Gastroesophageal sphincter (tissue), 4 donors: ENCODE results near the gene YLPM1. TPM values are rescaled to one million over a fixed set of nuclear protein-coding genes. Genes with fewer than 3 reads are reported as not detected.

Experiments
- ATAC-seq: fragments of 150-250 bp; one replicate; pipeline ENCODE4 v1.9.1; 2016; ENCODE audit warnings: mild to moderate bottlenecking, moderate library complexity
- H3K27ac ChIP-seq, 4 donors: fragments of 200-600 bp; sonication (generic) in 3 of 4; 1 replicate in 3 of 4; 2 replicates in 1 of 4; pipeline ENCODE4 v1.5.1; 2016 to 2019
- H3K27me3 ChIP-seq: fragments of 200-600 bp; sonication (generic); one replicate; pipeline ENCODE4 v1.5.1; 2019
- H3K36me3 ChIP-seq, 2 donors: fragments of 200-600 bp; sonication (generic); one replicate each; pipeline ENCODE4 v1.5.1; 2019; ENCODE audit warnings: control low read depth in 1 of 2
- H3K4me1 ChIP-seq, 3 donors: fragments of 200-600 bp; sonication (generic); 1 replicate in 2 of 3; 2 replicates in 1 of 3; pipeline ENCODE4 v1.5.1; 2016 to 2019; ENCODE audit warnings: control low read depth in 2 of 3
- H3K4me3 ChIP-seq, 2 donors: fragments of 200-600 bp; sonication (generic); one replicate each; pipeline ENCODE4 v1.5.1; 2019; ENCODE audit warnings: mild to moderate bottlenecking in 1 of 2, moderate library complexity in 1 of 2
- H3K9me3 ChIP-seq, 3 donors: fragments of 200-600 bp; sonication (generic); one replicate each; pipeline ENCODE4 v1.5.1; 2017 to 2019; ENCODE audit warnings: control low read depth in 2 of 3
- CTCF ChIP-seq, 4 experiments: fragments of 200-600 bp in 2 of 4; fragments of 450-650 bp in 2 of 4; sonication (generic) in 1 of 4; IDR thresholded peaks; one replicate each; pipeline ENCODE4 v1.5.1; 2017 to 2019; ENCODE audit warnings: antibody characterized with exemption in 4 of 4, mild to moderate bottlenecking in 2 of 4, moderate library complexity in 2 of 4
- EP300 ChIP-seq: sonication (generic); formaldehyde crosslinking; IDR thresholded peaks from one replicate; pipeline ENCODE4 v1.6.1; 2017; ENCODE audit warnings: antibody characterized with exemption, mild to moderate bottlenecking
- POLR2A ChIP-seq, 2 donors: fragments of 450-650 bp; IDR thresholded peaks; one replicate each; pipeline ENCODE4 v1.6.1; 2017; ENCODE audit warnings: antibody characterized with exemption in 2 of 2, mild to moderate bottlenecking in 2 of 2, moderate library complexity in 1 of 2
- POLR2AphosphoS5 ChIP-seq: sonication (generic); formaldehyde crosslinking; IDR thresholded peaks from one replicate; pipeline ENCODE4 v1.6.1; 2017; ENCODE audit warnings: antibody characterized with exemption
- WGBS, 2 donors: methylation state at CpG; one replicate each; pipeline ENCODE4 v1.1.5; 2018; ENCODE audit warnings: low coverage in 1 of 2; 5-methylcytosine and 5-hydroxymethylcytosine counted together
- total RNA-seq, 4 donors: library from RNA; depleted of rRNA; stranded (reverse); fragments of >200 nt; gene quantifications; one replicate each; pipeline ENCODE4 v1.1.0, GENCODE V29; 2016

The YLPM1 gene
- total RNA-seq, 4 donors from 2014 or later: 23.3 to 54.8 (median 44.7) TPM

DNA sequence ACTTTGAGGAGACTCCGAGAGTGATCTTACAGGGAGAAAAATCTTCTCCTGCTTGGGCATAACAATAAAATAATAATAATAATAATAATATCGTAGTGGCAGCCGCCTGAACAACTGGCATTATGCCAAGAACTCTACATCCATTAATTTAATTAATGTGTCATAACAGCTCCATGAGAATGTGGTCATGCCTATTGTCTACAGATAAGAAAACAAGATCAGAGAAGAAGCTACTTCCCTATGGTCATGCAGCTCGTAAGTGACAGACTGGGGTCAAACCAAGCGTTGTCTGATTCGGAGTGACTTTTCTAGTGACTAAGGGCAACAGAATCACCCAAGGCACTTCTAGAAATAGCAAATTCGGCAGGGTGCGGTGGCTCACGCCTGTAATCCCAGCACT, 101.1 kb downstream of the YLPM1 start:
- ATAC-seq: no peak
- Histone ChIP-seq H3K4me1 (peaks cover 0 to 15% (median 3%) of the 10 kb centered on the region in 3 donors), H3K4me3 (no peak overlapping the region), H3K27me3 (peaks cover 3% of the 10 kb centered on the region), H3K27ac (no peak overlapping the region), H3K36me3 (no peaks in the 10 kb centered on the region), H3K9me3 (no peaks in the 10 kb centered on the region)
- WGBS, 2 donors: 80 to 86% methylated on average over 9 of the region's 9 CpGs
- no peak for TF ChIP-seq EP300
- TF ChIP-seq POLR2A (IDR thresholded peaks at IDR 0.05): no peak
- TF ChIP-seq CTCF (IDR thresholded peaks at IDR 0.05): no peak
- TF ChIP-seq POLR2AphosphoS5: no peak

GRCh38 chr14:74865156-74865555, 102.0 kb downstream of the YLPM1 start:
- WGBS, 2 donors: 93 to 96% methylated on average over 3 to 5 of the region's 5 CpGs
- Histone ChIP-seq H3K27me3 (peaks cover 3% of the 10 kb centered on the region), H3K27ac (no peak overlapping the region), H3K36me3 (no peaks in the 10 kb centered on the region), H3K9me3 (no peaks in the 10 kb centered on the region), H3K4me1 (peaks cover 0 to 12% (median 3%) of the 10 kb centered on the region in 3 donors), H3K4me3 (no peak overlapping the region)
- no peak for ATAC-seq
- no peak for TF ChIP-seq EP300
- no peak for TF ChIP-seq POLR2A (IDR thresholded peaks at IDR 0.05)
- TF ChIP-seq POLR2AphosphoS5: no peak
- TF ChIP-seq CTCF (IDR thresholded peaks at IDR 0.05): no peak

- H3K27me3 ChIP-seq: peaks cover 3% of the 10 kb centered on the region
- H3K9me3 ChIP-seq: no peaks in the 10 kb centered on the region
- H3K4me3 ChIP-seq: no peak overlapping the region
- no peaks in the 10 kb centered on the region for H3K36me3 ChIP-seq
- H3K27ac ChIP-seq: no peak overlapping the region
- H3K4me1 ChIP-seq: no peaks in the 10 kb centered on the region
- ATAC-seq: no peak
- WGBS, 2 donors: 41 to 74% methylated on average over 3 of the region's 3 CpGs
- TF ChIP-seq EP300 (no peak), POLR2A (IDR thresholded peaks at IDR 0.05) (no peak), CTCF (IDR thresholded peaks at IDR 0.05) (no peak), POLR2AphosphoS5 (no peak)
Observed at GRCh38 chr14:74866708-74867389, 103.7 kb downstream of the YLPM1 start.

- Histone ChIP-seq H3K9me3 (no peaks in the 10 kb centered on the region), H3K36me3 (no peaks in the 10 kb centered on the region), H3K4me1 (no peaks in the 10 kb centered on the region), H3K27ac (no peak overlapping the region), H3K4me3 (no peak overlapping the region), H3K27me3 (peaks cover 3% of the 10 kb centered on the region)
- WGBS, 2 donors: 36 to 40% methylated on average over 3 to 5 of the region's 5 CpGs
- TF ChIP-seq CTCF (IDR thresholded peaks at IDR 0.05) (no peak), EP300 (no peak), POLR2AphosphoS5 (no peak), POLR2A (IDR thresholded peaks at IDR 0.05) (no peak)
- ATAC-seq: no peak
Observed at GRCh38 chr14:74867673-74868072, 104.6 kb downstream of the YLPM1 start.

DNA sequence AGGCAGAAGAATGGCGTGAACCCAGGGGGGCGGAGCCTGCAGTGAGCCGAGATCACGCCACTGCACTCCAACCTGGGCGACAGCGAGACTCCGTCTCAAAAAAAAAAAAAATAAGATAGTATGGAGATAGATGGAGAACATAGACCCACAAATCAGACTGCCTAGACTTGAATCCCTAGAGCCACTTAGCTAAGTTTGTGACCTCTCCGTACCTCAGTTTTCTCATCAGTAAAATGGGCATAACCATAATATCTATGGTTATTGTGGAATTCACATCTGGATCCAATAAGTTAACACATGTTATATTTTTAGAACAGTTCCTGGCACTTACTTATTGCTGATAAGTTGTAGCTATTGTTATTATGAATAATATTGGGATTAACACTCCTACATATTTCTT, 105.6 kb downstream of the YLPM1 start:
- WGBS, 2 donors: 96 to 98% methylated on average over 4 to 6 of the region's 8 CpGs
- no peak for ATAC-seq
- no peak for TF ChIP-seq POLR2AphosphoS5
- no peak for TF ChIP-seq CTCF (IDR thresholded peaks at IDR 0.05)
- no peak for TF ChIP-seq EP300
- no peak for TF ChIP-seq POLR2A (IDR thresholded peaks at IDR 0.05)
- Histone ChIP-seq H3K27ac (no peak overlapping the region), H3K36me3 (no peaks in the 10 kb centered on the region), H3K4me3 (no peak overlapping the region), H3K9me3 (no peaks in the 10 kb centered on the region), H3K27me3 (peaks cover 3% of the 10 kb centered on the region), H3K4me1 (no peaks in the 10 kb centered on the region)
